Subcutaneous abdominal adipose tissue (tissue), 5 donors: ENCODE data around the gene NEK2.

ENCODE experiments used
- H3K27ac ChIP-seq: one replicate; pipeline ENCODE4 v1.7.0; 2013; ENCODE audit warnings: low read depth, mild to moderate bottlenecking, inconsistent platforms, low read length, moderate library complexity
- H3K27me3 ChIP-seq, 5 donors: one replicate each; pipeline ENCODE4 v1.7.0; 2013; ENCODE audit warnings: low read length in 5 of 5, inconsistent platforms in 1 of 5; ENCODE audit not compliant: control insufficient read depth in 5 of 5, insufficient read depth in 4 of 5
- H3K36me3 ChIP-seq, 5 donors: one replicate each; pipeline ENCODE4 v1.7.0; 2013; ENCODE audit warnings: low read length in 5 of 5; ENCODE audit not compliant: control insufficient read depth in 5 of 5, insufficient read depth in 5 of 5
- H3K4me1 ChIP-seq, 5 donors: one replicate each; pipeline ENCODE4 v1.7.0; 2013; ENCODE audit warnings: low read length in 5 of 5, mild to moderate bottlenecking in 3 of 5, moderate library complexity in 1 of 5; ENCODE audit not compliant: control insufficient read depth in 5 of 5, insufficient read depth in 5 of 5
- H3K4me3 ChIP-seq, 5 donors: one replicate each; pipeline ENCODE4 v1.7.0; 2013; ENCODE audit warnings: low read length in 5 of 5, low read depth in 1 of 5
- H3K9ac ChIP-seq, 5 donors: one replicate each; pipeline ENCODE4 v1.7.0; 2013; ENCODE audit warnings: low read length in 5 of 5, mild to moderate bottlenecking in 4 of 5, moderate library complexity in 3 of 5
- H3K9me3 ChIP-seq, 5 donors: one replicate each; pipeline ENCODE4 v1.7.0; 2013; ENCODE audit warnings: low read length in 5 of 5; ENCODE audit not compliant: control insufficient read depth in 5 of 5
- donor health status: healthy.
- donor health status: healthy.
- donor health status: healthy.
- donor health status: healthy.
- donor health status: healthy.

The NEK2 gene

GRCh38 chr1:211710566-211711314 lies 35.3 kb upstream of the NEK2 start:
- peaks cover 0 to 10% (median 0%) of the 10 kb centered on the region in 5 donors for H3K4me1 ChIP-seq
- no peaks in the 10 kb centered on the region for H3K36me3 ChIP-seq
- H3K27ac ChIP-seq = no peak overlapping the region
- H3K4me3 ChIP-seq = no peak overlapping the region
- H3K27me3 ChIP-seq = no peaks in the 10 kb centered on the region
- H3K9me3 ChIP-seq = no peaks in the 10 kb centered on the region
- H3K9ac ChIP-seq = no peak overlapping the region

- no peaks in the 10 kb centered on the region for H3K27me3 ChIP-seq
- H3K36me3 ChIP-seq = no peaks in the 10 kb centered on the region
- no peak overlapping the region for H3K4me3 ChIP-seq
- H3K27ac ChIP-seq = no peak overlapping the region
- H3K4me1 ChIP-seq = no peaks in the 10 kb centered on the region
- H3K9ac ChIP-seq = no peak overlapping the region
- no peaks in the 10 kb centered on the region for H3K9me3 ChIP-seq
Observed at GRCh38 chr1:211708926-211709325, 33.5 kb upstream of the NEK2 start.

GRCh38 chr1:211708006-211708405 lies 32.6 kb upstream of the NEK2 start:
- H3K27ac ChIP-seq = no peak overlapping the region
- no peak overlapping the region for H3K4me3 ChIP-seq
- no peaks in the 10 kb centered on the region for H3K36me3 ChIP-seq
- H3K27me3 ChIP-seq = no peaks in the 10 kb centered on the region
- no peaks in the 10 kb centered on the region for H3K4me1 ChIP-seq
- no peaks in the 10 kb centered on the region for H3K9me3 ChIP-seq
- H3K9ac ChIP-seq = no peak overlapping the region

GRCh38 chr1:211705467-211706091 lies 30.2 kb upstream of the NEK2 start:
- H3K27me3 ChIP-seq = no peaks in the 10 kb centered on the region
- no peak overlapping the region for H3K9ac ChIP-seq
- no peak overlapping the region for H3K27ac ChIP-seq
- no peaks in the 10 kb centered on the region for H3K9me3 ChIP-seq
- no peaks in the 10 kb centered on the region for H3K36me3 ChIP-seq
- H3K4me1 ChIP-seq = no peaks in the 10 kb centered on the region
- no peak overlapping the region for H3K4me3 ChIP-seq

GRCh38 chr1:211704543-211704942 lies 29.1 kb upstream of the NEK2 start:
- no peak overlapping the region for H3K27ac ChIP-seq
- no peak overlapping the region for H3K9ac ChIP-seq
- H3K4me1 ChIP-seq = no peaks in the 10 kb centered on the region
- no peaks in the 10 kb centered on the region for H3K36me3 ChIP-seq
- no peak overlapping the region for H3K4me3 ChIP-seq
- H3K9me3 ChIP-seq = no peaks in the 10 kb centered on the region
- no peaks in the 10 kb centered on the region for H3K27me3 ChIP-seq

- H3K27me3 ChIP-seq = no peaks in the 10 kb centered on the region
- H3K4me1 ChIP-seq = peaks cover 0 to 1% (median 0%) of the 10 kb centered on the region in 5 donors
- H3K9me3 ChIP-seq = no peaks in the 10 kb centered on the region
- no peaks in the 10 kb centered on the region for H3K36me3 ChIP-seq
- H3K27ac ChIP-seq = no peak overlapping the region
- H3K9ac ChIP-seq = no peak overlapping the region
- no peak overlapping the region for H3K4me3 ChIP-seq
Observed at GRCh38 chr1:211703812-211704537, 28.6 kb upstream of the NEK2 start.

- H3K36me3 ChIP-seq = no peaks in the 10 kb centered on the region
- no peak overlapping the region for H3K27ac ChIP-seq
- peaks cover 0 to 10% (median 3%) of the 10 kb centered on the region in 5 donors for H3K4me1 ChIP-seq
- H3K9ac ChIP-seq = no peak overlapping the region
- H3K9me3 ChIP-seq = no peaks in the 10 kb centered on the region
- no peaks in the 10 kb centered on the region for H3K27me3 ChIP-seq
- no peak overlapping the region for H3K4me3 ChIP-seq
Observed at GRCh38 chr1:211701733-211702132, 26.3 kb upstream of the NEK2 start.

GRCh38 chr1:211699059-211699458 lies 23.6 kb upstream of the NEK2 start:
- peak overlapping the region in 1 of 5 donors; percentile 46 for H3K4me3 ChIP-seq
- no peak overlapping the region for H3K27ac ChIP-seq
- H3K36me3 ChIP-seq = no peaks in the 10 kb centered on the region
- H3K9ac ChIP-seq = no peak overlapping the region
- no peaks in the 10 kb centered on the region for H3K9me3 ChIP-seq
- no peaks in the 10 kb centered on the region for H3K27me3 ChIP-seq
- H3K4me1 ChIP-seq = peaks cover 0 to 10% (median 3%) of the 10 kb centered on the region in 5 donors

- Histone ChIP-seq H3K9me3 (no peaks in the 10 kb centered on the region), H3K9ac (peak overlapping the region in 2 of 5 donors; percentile 20 to 55), H3K27ac (no peak overlapping the region), H3K27me3 (no peaks in the 10 kb centered on the region), H3K4me3 (peak overlapping the region; percentile 41 to 58 (median 53)), H3K4me1 (peaks cover 0 to 10% (median 3%) of the 10 kb centered on the region in 5 donors), H3K36me3 (no peaks in the 10 kb centered on the region)
Observed at GRCh38 chr1:211698161-211699026, 23.0 kb upstream of the NEK2 start.
